ENCODE results near the gene LMAN2. TPM values are rescaled to one million over a fixed set of nuclear protein-coding genes. Genes with fewer than 3 reads are reported as not detected.

The LMAN2 gene
- polyA plus RNA-seq, 1 experiment = 150 TPM

GRCh38 chr5:177320879-177321278 is 30.6 kb downstream of the LMAN2 start:
- H3K9me3 ChIP-seq (ENCODE audit: control insufficient read depth, insufficient read depth, low read length) = no peaks in the 10 kb centered on the region
- CTCF ChIA-PET = interaction anchor here (1.2 to 1.5 kb wide), 2 partner anchors 11 to 136 kb away, joined by 5 to 6 read pairs; no protein-coding TSS in a partner anchor
- TF ChIP-seq, protein P1, sequence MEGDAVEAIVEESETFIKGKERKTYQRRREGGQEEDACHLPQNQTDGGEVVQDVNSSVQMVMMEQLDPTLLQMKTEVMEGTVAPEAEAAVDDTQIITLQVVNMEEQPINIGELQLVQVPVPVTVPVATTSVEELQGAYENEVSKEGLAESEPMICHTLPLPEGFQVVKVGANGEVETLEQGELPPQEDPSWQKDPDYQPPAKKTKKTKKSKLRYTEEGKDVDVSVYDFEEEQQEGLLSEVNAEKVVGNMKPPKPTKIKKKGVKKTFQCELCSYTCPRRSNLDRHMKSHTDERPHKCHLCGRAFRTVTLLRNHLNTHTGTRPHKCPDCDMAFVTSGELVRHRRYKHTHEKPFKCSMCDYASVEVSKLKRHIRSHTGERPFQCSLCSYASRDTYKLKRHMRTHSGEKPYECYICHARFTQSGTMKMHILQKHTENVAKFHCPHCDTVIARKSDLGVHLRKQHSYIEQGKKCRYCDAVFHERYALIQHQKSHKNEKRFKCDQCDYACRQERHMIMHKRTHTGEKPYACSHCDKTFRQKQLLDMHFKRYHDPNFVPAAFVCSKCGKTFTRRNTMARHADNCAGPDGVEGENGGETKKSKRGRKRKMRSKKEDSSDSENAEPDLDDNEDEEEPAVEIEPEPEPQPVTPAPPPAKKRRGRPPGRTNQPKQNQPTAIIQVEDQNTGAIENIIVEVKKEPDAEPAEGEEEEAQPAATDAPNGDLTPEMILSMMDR (IDR thresholded peaks at IDR 0.05; ENCODE audit: low read depth, low read length) = no peak
- DNase-seq (ENCODE audit: low read depth, low spot score) = no peak
- H3K4me3 ChIP-seq (ENCODE audit: low read depth, low read length) = no peak overlapping the region
- no peaks in the 10 kb centered on the region for H3K27me3 ChIP-seq (ENCODE audit: control insufficient read depth, insufficient read depth, low read length)
- no peak overlapping the region for H3K27ac ChIP-seq (ENCODE audit: low read depth, low read length)
- POLR2A ChIA-PET = no interaction called here

DNA sequence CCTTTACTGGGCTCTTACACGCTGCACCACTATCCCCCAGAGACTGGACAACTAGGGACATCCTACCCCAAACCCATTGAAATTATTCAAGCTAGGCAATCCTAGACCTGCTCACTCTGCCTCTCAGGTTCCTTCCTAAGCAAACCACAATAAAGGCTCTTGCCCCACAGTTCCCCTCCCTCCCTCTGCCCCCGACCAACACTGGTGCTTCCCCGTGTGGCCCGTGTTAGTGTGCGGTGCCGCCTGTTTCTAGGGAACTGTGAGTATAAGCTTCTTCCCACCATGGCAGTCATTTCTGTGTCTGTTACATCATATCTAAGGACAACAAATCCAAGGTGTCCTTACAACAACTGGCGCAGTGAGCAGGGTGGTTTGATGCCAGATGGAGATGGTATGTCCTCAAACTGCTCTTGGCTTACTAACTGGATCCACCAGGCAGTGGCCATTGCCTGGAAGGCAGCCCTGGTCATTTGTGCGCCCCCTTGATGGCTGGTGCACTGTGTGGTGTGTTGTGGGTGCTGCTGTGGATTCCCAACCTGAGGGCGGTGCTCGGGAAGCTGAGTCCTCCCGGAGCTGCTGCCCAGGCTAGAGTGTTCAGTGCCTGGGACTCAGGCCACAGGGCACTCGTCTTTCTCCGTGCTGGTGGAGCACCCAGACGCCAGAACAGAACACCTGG is 31.4 kb downstream of the LMAN2 start:
- CTCF ChIA-PET = interaction anchor here (1.2 to 1.5 kb wide), 3 partner anchors 10 to 137 kb away, joined by 5 to 6 read pairs (median 5); no protein-coding TSS in a partner anchor
- H3K27me3 ChIP-seq (ENCODE audit: control insufficient read depth, insufficient read depth, low read length) = no peaks in the 10 kb centered on the region
- no peak overlapping the region for H3K27ac ChIP-seq (ENCODE audit: low read depth, low read length)
- POLR2A ChIA-PET = no interaction called here
- no peaks in the 10 kb centered on the region for H3K9me3 ChIP-seq (ENCODE audit: control insufficient read depth, insufficient read depth, low read length)
- DNase-seq (ENCODE audit: low read depth, low spot score) = no peak
- no peak overlapping the region for H3K4me3 ChIP-seq (ENCODE audit: low read depth, low read length)
- TF ChIP-seq, protein P1 (IDR thresholded peaks at IDR 0.05; ENCODE audit: low read depth, low read length) = no peak

- Histone ChIP-seq H3K4me3 (ENCODE audit: low read depth, low read length) (no peak overlapping the region), H3K9me3 (ENCODE audit: control insufficient read depth, insufficient read depth, low read length) (no peaks in the 10 kb centered on the region), H3K27ac (ENCODE audit: low read depth, low read length) (no peak overlapping the region), H3K27me3 (ENCODE audit: control insufficient read depth, insufficient read depth, low read length) (no peaks in the 10 kb centered on the region)
- DNase-seq (ENCODE audit: low read depth, low spot score) = peak; percentile 63
- ChIA-PET CTCF (interaction anchor here (0.7 to 4.2 kb wide), 25 partner anchors 8 to 204 kb away, joined by 3 to 20 read pairs (median 4); partner anchors contain the start of gene LMAN2), POLR2A (interaction anchor here (0.6 kb wide), 1 partner anchor 38 kb away, joined by 6 read pairs; no protein-coding TSS in a partner anchor)
- TF ChIP-seq, protein P1 (IDR thresholded peaks at IDR 0.05; ENCODE audit: low read depth, low read length) = peak; percentile 93
Observed at GRCh38 chr5:177317959-177318377, 33.5 kb downstream of the LMAN2 start.

- TF ChIP-seq, protein P1 (IDR thresholded peaks at IDR 0.05; ENCODE audit: low read depth, low read length) = no peak
- POLR2A ChIA-PET = no interaction called here
- H3K4me3 ChIP-seq (ENCODE audit: low read depth, low read length) = no peak overlapping the region
- no peak overlapping the region for H3K27ac ChIP-seq (ENCODE audit: low read depth, low read length)
- CTCF ChIA-PET = interaction anchor here (1.1 to 4.2 kb wide), 3 partner anchors 87 to 136 kb away, joined by 3 to 20 read pairs (median 4); partner anchors contain the start of gene PRR7
- H3K9me3 ChIP-seq (ENCODE audit: control insufficient read depth, insufficient read depth, low read length) = no peaks in the 10 kb centered on the region; the same call in 1 of the 2 replicates
- no peak for DNase-seq (ENCODE audit: low read depth, low spot score)
- no peaks in the 10 kb centered on the region for H3K27me3 ChIP-seq (ENCODE audit: control insufficient read depth, insufficient read depth, low read length)
Observed at GRCh38 chr5:177316005-177316404, 35.5 kb downstream of the LMAN2 start.

GRCh38 chr5:177315411-177315810 is 36.1 kb downstream of the LMAN2 start:
- Histone ChIP-seq H3K9me3 (ENCODE audit: control insufficient read depth, insufficient read depth, low read length) (no peaks in the 10 kb centered on the region; the same call in 1 of the 2 replicates), H3K27me3 (ENCODE audit: control insufficient read depth, insufficient read depth, low read length) (no peaks in the 10 kb centered on the region), H3K4me3 (ENCODE audit: low read depth, low read length) (no peak overlapping the region), H3K27ac (ENCODE audit: low read depth, low read length) (no peak overlapping the region)
- TF ChIP-seq, protein P1 (IDR thresholded peaks at IDR 0.05; ENCODE audit: low read depth, low read length) = no peak
- CTCF ChIA-PET = interaction anchor here (1.1 to 4.2 kb wide), 3 partner anchors 88 to 137 kb away, joined by 3 to 20 read pairs (median 4); partner anchors contain the start of gene PRR7
- DNase-seq (ENCODE audit: low read depth, low spot score) = no peak
- POLR2A ChIA-PET = no interaction called here

Data from AG04450 (cell line).